Measurements from ENCODE around the gene CTIF. TPM values are rescaled to one million over a fixed set of nuclear protein-coding genes. Genes with fewer than 3 reads are reported as not detected.

The CTIF gene
- total RNA-seq, 4 donors from 2014 or later = 29.0 to 61.5 (median 37.7) TPM

DNA sequence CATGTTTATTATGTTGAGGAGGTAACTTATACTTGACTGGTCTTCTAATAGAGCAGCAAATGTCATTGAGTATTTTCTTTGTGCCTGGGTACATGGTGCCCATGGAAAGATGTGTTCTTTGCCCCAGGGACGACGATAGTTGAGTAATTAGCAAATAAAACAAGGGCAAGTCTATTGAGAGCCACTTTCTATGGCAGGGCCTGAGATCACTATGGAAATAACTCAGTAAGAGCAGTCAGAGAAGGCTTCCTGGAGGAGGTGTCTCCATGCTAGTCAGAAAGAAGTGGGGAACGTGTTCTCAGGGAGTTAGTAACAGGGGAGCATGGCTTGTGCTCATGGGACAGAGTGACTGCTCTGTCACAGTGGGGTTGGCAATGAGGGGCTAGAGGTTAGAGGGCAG lies 28.6 kb downstream of the CTIF start:
- H3K4me1 ChIP-seq = peaks cover 11% of the 10 kb centered on the region
- H3K4me3 ChIP-seq = no peak overlapping the region
- no peaks in the 10 kb centered on the region for H3K27me3 ChIP-seq
- H3K27ac ChIP-seq = no peak overlapping the region
- no peaks in the 10 kb centered on the region for H3K9me3 ChIP-seq
- H3K36me3 ChIP-seq = no peaks in the 10 kb centered on the region
- WGBS = 78% methylated on average over 3 of the region's 3 CpGs
- no peak for DNase-seq (ENCODE audit: low spot score in 2 of 2)
- TF ChIP-seq POLR2AphosphoS5 (IDR thresholded peaks at IDR 0.05) = no peak
- TF ChIP-seq EP300 (IDR thresholded peaks at IDR 0.05) = no peak
- TF ChIP-seq POLR2A (IDR thresholded peaks at IDR 0.05) = no peak
- TF ChIP-seq, protein P1, sequence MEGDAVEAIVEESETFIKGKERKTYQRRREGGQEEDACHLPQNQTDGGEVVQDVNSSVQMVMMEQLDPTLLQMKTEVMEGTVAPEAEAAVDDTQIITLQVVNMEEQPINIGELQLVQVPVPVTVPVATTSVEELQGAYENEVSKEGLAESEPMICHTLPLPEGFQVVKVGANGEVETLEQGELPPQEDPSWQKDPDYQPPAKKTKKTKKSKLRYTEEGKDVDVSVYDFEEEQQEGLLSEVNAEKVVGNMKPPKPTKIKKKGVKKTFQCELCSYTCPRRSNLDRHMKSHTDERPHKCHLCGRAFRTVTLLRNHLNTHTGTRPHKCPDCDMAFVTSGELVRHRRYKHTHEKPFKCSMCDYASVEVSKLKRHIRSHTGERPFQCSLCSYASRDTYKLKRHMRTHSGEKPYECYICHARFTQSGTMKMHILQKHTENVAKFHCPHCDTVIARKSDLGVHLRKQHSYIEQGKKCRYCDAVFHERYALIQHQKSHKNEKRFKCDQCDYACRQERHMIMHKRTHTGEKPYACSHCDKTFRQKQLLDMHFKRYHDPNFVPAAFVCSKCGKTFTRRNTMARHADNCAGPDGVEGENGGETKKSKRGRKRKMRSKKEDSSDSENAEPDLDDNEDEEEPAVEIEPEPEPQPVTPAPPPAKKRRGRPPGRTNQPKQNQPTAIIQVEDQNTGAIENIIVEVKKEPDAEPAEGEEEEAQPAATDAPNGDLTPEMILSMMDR (IDR thresholded peaks at IDR 0.05) = no peak

DNA sequence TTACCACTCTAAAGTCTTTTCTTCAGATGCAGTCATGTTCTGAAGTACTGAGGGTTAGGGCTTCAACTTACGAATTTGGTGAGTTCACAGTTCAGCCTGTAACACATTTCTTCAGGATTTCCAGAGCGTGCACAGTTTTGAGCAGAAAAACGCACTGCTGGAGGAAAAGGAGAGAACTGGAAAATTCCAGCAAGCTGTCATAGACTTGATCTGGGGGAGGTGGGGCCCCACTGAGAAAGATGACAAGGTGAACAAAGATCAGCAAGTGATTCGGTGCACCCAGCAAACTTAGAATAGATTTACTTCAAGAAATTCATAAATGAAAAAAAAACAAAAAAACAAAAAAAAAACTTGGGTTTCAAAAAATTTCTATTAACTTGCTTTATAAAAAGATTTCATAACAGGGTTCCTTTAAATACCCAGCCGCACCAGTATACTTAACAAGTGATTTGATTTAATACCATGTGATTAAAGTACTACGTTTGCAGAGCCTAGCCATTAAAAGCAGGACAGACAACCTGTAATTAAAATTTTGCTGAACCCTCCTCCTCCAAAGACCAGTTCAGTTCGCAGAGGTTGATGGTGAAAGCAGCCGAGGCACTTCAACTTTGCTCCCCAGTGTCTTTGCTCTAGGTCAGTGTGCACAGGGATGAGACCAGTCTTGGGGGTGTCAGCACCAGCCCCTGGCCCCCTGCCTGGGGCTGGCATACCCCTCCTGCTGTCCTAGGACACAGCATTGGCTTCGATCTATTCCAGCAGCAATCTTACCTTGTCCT lies 30.5 kb downstream of the CTIF start:
- H3K4me1 ChIP-seq = no peaks in the 10 kb centered on the region
- no peak overlapping the region for H3K27ac ChIP-seq
- DNase-seq (ENCODE audit: low spot score in 2 of 2) = no peak
- WGBS = 93% methylated on average over 9 of the region's 9 CpGs
- no peak for TF ChIP-seq EP300 (IDR thresholded peaks at IDR 0.05)
- TF ChIP-seq, protein P1 (IDR thresholded peaks at IDR 0.05) = no peak
- TF ChIP-seq POLR2A (IDR thresholded peaks at IDR 0.05) = no peak
- TF ChIP-seq POLR2AphosphoS5 (IDR thresholded peaks at IDR 0.05) = no peak
- H3K4me3 ChIP-seq = no peak overlapping the region
- H3K36me3 ChIP-seq = no peaks in the 10 kb centered on the region
- no peaks in the 10 kb centered on the region for H3K9me3 ChIP-seq
- H3K27me3 ChIP-seq = no peaks in the 10 kb centered on the region

DNA sequence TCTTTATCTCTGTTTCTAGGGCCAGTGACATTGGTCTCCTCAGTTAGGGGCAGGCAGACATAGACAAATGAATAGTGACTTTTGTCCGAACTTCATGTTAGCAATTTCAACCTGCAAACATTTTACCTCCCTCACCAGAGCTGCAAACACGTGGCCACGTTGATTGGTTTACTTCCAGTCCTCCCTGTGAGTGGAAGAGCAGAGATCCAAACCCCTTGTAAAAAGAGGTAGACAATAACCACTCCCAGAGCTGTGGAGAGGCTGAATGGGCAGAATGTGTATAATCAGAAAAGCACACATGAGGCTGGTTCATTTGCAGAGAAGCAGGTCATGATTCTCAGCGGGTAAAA lies 31.1 kb downstream of the CTIF start:
- Histone ChIP-seq H3K4me1 (no peaks in the 10 kb centered on the region), H3K36me3 (no peaks in the 10 kb centered on the region), H3K9me3 (no peaks in the 10 kb centered on the region), H3K27me3 (no peaks in the 10 kb centered on the region), H3K4me3 (no peak overlapping the region), H3K27ac (no peak overlapping the region)
- no peak for DNase-seq (ENCODE audit: low spot score in 2 of 2)
- no peak for TF ChIP-seq EP300 (IDR thresholded peaks at IDR 0.05)
- no peak for TF ChIP-seq POLR2AphosphoS5 (IDR thresholded peaks at IDR 0.05)
- no peak for TF ChIP-seq POLR2A (IDR thresholded peaks at IDR 0.05)
- WGBS = 85% methylated on average over 4 of the region's 4 CpGs

DNA sequence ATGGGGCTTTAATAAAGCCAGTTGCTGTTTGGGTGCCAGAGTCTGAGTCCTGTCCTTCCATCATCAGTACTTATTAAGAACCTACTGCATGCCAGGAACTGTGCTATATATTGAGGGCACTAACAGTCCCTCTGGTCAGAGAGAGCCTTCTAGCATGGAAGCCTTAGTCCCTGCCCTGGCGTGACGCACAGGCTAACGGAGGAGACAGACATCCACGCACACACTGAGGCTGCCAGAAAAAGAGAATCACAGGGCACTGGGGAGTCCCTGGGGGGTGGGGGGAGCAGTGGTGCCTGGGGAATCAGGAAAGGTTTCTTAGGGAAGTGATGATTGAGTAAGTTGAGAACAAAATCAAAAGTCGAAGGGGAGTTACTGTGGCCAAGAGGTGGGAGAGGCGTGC lies 31.5 kb downstream of the CTIF start:
- H3K9me3 ChIP-seq = no peaks in the 10 kb centered on the region
- no peak overlapping the region for H3K4me3 ChIP-seq
- TF ChIP-seq POLR2AphosphoS5 (IDR thresholded peaks at IDR 0.05) = no peak
- TF ChIP-seq POLR2A (IDR thresholded peaks at IDR 0.05) = no peak
- no peak for TF ChIP-seq EP300 (IDR thresholded peaks at IDR 0.05)
- TF ChIP-seq, protein P1 (IDR thresholded peaks at IDR 0.05) = no peak
- DNase-seq (ENCODE audit: low spot score in 2 of 2) = no peak
- H3K4me1 ChIP-seq = peaks cover 2% of the 10 kb centered on the region
- WGBS = 87% methylated on average over 6 of the region's 6 CpGs
- H3K27ac ChIP-seq = no peak overlapping the region
- H3K36me3 ChIP-seq = no peaks in the 10 kb centered on the region
- H3K27me3 ChIP-seq = no peaks in the 10 kb centered on the region

DNA sequence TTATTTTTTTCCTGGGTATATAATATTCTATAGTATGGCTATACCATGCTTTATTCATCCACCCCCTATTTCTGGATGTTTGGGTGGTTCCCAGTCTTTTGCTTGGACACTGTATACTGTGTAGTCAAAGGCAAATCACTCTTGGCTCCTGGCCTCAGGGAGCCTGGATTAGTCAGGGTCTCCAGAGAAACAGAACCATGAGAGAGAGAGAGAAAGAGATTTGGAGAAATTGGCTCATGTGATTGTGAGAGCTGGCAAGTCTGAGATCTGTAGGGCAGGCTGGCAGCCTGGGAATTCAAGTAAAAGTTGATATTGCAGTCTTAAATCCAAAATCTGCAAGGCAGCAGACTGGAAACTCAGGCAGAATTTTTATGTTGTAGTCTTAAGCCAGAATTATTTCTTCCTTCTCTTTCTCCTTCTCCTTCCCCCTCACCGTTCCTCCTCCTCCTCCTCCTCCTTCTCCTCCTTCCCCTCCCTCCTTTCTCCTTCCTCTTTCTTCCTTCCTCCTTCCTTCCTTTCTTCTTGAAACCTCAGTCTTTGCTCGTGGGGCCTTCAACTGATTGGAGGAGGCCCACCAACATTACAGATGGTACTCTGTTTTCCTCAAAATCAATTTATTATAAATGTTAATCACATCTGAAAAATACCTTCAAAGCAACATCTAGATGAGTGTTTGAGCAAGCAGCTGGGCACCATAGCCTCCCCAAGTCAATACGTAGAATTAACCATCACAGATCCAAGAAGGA lies 33.0 kb downstream of the CTIF start:
- H3K9me3 ChIP-seq = no peaks in the 10 kb centered on the region
- H3K36me3 ChIP-seq = no peaks in the 10 kb centered on the region
- DNase-seq (ENCODE audit: low spot score in 2 of 2) = no peak
- no peaks in the 10 kb centered on the region for H3K27me3 ChIP-seq
- TF ChIP-seq, protein P1 (IDR thresholded peaks at IDR 0.05) = no peak
- TF ChIP-seq POLR2AphosphoS5 (IDR thresholded peaks at IDR 0.05) (no peak), POLR2A (IDR thresholded peaks at IDR 0.05) (no peak), EP300 (IDR thresholded peaks at IDR 0.05) (no peak)
- WGBS = 80% methylated on average over 3 of the region's 3 CpGs
- no peak overlapping the region for H3K4me3 ChIP-seq
- no peak overlapping the region for H3K27ac ChIP-seq
- H3K4me1 ChIP-seq = peaks cover 5% of the 10 kb centered on the region
